Vagina (tissue), 2 donors: ENCODE data around the gene SMARCA2. TPM values are rescaled to one million over a fixed set of nuclear protein-coding genes. Genes with fewer than 3 reads are reported as not detected.

Experiments used
- DNase-seq, 2 donors: peaks; one replicate each; pipeline ENCODE4 v3.0.0-alpha.2; 2017; ENCODE audit errors: extremely low spot score in 2 of 2
- H3K27ac ChIP-seq: fragments of 200-600 bp; sonication (generic); one replicate; pipeline ENCODE4 v1.5.1; 2019
- H3K27me3 ChIP-seq: fragments of 200-600 bp; sonication (generic); one replicate; pipeline ENCODE4 v1.5.1; 2019
- H3K36me3 ChIP-seq, 2 donors: fragments of 200-600 bp; sonication (generic); one replicate each; pipeline ENCODE4 v1.5.1; 2017 to 2019
- H3K4me1 ChIP-seq: fragments of 200-600 bp; sonication (generic); one replicate; pipeline ENCODE4 v1.5.1; 2019
- H3K4me3 ChIP-seq, 2 donors: fragments of 200-600 bp; sonication (generic); 1 replicate in 1 of 2; 2 replicates in 1 of 2; pipeline ENCODE4 v1.5.1; 2016 to 2019
- H3K9me3 ChIP-seq: fragments of 200-600 bp; sonication (generic); one replicate; pipeline ENCODE4 v1.5.1; 2019
- POLR2A ChIP-seq, 2 donors: fragments of 450-650 bp; IDR thresholded peaks; one replicate each; pipeline ENCODE4 v1.6.1; 2017; ENCODE audit warnings: antibody characterized with exemption in 2 of 2, mild to moderate bottlenecking in 2 of 2, moderate library complexity in 2 of 2
- POLR2AphosphoS5 ChIP-seq, 2 donors: sonication (generic); formaldehyde crosslinking; IDR thresholded peaks; one replicate each; pipeline ENCODE4 v1.9.0; 2017; ENCODE audit warnings: antibody characterized with exemption in 2 of 2, mild to moderate bottlenecking in 2 of 2, low read depth in 1 of 2; ENCODE audit not compliant: insufficient read depth in 1 of 2
- intact Hi-C: fragments of 100-400 bp; cut with DNase I; formaldehyde crosslinking; loops from one replicate; pipeline ENCODE4 v1.15.1; 2023
- total RNA-seq: library from RNA; depleted of rRNA; stranded (reverse); fragments of >200 nt; gene quantifications from one replicate; pipeline ENCODE4 v1.2.3, GENCODE V29; 2016
- TF ChIP-seq, protein P1 (sequence below), 3 experiments: fragments of 450-650 bp in 2 of 3; fragments of 200-600 bp in 1 of 3; sonication (generic) in 1 of 3; IDR thresholded peaks; one replicate each; pipeline ENCODE4 v1.5.1; 2017 to 2019; ENCODE audit warnings: antibody characterized with exemption in 3 of 3, mild to moderate bottlenecking in 2 of 3, moderate library complexity in 2 of 3

The SMARCA2 gene
- total RNA-seq, 1 donor from 2014 or later = 98.0 TPM

DNA sequence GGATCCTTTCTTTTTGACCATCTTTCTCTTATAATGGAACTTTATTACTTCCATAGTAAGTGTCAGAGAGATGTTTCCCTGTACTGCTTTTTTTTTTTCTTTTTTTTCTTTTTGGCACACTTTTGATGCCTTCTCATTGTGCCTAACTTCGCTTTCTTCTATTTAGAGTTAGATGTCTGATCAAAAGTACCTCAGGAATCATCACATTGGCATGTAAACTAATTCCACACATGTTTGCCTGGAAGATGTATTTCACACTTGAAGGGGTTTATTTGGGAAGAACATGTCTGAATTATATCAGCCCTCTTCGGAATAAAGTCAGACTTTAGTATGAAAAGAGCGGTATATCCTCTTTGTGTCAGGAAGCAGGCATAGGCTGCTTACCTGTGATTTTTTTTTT is 35.1 kb downstream of the SMARCA2 start:
- no peak overlapping the region for H3K4me3 ChIP-seq
- no peak overlapping the region for H3K27ac ChIP-seq
- no peaks in the 10 kb centered on the region for H3K9me3 ChIP-seq
- H3K27me3 ChIP-seq = no peaks in the 10 kb centered on the region
- no peaks in the 10 kb centered on the region for H3K4me1 ChIP-seq
- peaks cover 0 to 12% of the 10 kb centered on the region in 2 donors for H3K36me3 ChIP-seq
- intact Hi-C loops = no loop called here
- no peak for DNase-seq
- no peak for TF ChIP-seq POLR2AphosphoS5 (IDR thresholded peaks at IDR 0.05; ENCODE audit: insufficient read depth in 1 of 2, low read depth in 1 of 2)
- TF ChIP-seq POLR2A (IDR thresholded peaks at IDR 0.05) = no peak
- TF ChIP-seq, protein P1, sequence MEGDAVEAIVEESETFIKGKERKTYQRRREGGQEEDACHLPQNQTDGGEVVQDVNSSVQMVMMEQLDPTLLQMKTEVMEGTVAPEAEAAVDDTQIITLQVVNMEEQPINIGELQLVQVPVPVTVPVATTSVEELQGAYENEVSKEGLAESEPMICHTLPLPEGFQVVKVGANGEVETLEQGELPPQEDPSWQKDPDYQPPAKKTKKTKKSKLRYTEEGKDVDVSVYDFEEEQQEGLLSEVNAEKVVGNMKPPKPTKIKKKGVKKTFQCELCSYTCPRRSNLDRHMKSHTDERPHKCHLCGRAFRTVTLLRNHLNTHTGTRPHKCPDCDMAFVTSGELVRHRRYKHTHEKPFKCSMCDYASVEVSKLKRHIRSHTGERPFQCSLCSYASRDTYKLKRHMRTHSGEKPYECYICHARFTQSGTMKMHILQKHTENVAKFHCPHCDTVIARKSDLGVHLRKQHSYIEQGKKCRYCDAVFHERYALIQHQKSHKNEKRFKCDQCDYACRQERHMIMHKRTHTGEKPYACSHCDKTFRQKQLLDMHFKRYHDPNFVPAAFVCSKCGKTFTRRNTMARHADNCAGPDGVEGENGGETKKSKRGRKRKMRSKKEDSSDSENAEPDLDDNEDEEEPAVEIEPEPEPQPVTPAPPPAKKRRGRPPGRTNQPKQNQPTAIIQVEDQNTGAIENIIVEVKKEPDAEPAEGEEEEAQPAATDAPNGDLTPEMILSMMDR (IDR thresholded peaks at IDR 0.05) = no peak

DNA sequence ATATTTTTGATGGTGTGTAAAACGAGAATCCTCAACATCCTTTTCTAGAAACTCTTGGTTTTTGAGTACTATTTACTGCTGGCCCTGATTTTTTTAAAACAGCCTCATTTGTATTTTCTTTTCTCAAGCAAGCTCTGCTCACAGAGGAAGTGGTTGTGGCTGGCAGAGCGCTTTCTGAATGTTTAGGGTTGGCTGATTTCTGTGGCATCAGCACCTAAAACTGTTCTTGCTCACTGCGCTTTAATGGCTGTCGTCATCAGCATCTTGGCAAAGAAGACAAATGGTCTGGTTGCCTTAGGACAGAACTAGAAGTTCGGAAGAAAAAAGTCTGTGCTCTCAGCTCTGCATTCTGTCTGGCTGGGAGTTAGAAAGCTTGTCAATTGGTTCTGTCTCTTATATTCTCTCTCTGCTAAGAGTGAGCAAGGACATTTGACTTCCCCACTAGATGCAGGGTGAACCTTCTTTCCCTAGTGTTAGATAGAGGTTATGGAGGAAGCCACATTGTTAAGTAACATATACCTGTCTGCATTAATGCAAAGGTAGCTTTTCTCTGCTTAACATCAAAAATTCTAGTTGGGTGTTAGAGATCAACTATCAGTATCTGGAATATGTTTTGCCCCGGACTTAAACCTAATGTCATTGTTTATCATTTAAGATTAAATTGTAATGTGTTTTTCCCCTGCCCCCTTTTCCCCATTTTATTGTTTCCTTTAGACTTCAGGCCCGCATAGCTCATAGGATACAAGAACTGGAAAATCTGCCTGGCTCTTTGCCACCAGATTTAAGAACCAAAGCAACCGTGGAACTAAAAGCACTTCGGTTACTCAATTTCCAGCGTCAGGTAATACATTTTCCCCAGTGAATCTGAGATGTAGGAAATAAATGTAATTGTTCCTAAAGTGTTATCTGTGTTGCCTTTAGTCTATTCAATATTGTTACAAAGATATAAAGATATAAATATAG is 39.0 kb downstream of the SMARCA2 start:
- intact Hi-C loops = no loop called here

DNA sequence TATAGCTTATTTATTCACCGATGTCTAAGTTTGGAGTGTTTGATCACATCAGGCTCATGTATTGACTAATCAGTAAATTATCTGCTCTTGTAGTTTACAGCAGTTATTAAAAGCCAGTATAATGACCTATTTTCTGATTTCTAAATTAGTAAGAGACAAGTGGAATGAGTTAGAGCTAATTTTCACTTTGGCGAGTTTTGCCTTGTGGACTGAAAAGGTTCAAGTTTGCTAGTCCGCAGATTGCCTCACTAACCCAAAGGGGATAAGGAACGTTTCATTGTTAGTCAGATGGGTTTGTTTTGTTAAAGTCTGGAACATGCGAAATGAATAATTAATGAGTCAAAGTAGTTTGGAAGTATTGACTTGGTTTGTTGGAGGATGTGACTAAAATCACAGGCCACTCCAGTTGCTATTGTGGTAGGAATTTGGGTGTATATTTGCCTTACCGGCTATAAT is 40.1 kb downstream of the SMARCA2 start:
- Histone ChIP-seq H3K4me3 (no peak overlapping the region), H3K27ac (no peak overlapping the region), H3K36me3 (peaks cover 0 to 36% of the 10 kb centered on the region in 2 donors), H3K4me1 (no peaks in the 10 kb centered on the region), H3K9me3 (no peaks in the 10 kb centered on the region), H3K27me3 (no peaks in the 10 kb centered on the region)
- no peak for DNase-seq
- TF ChIP-seq, protein P1 (IDR thresholded peaks at IDR 0.05) = no peak
- TF ChIP-seq POLR2A (IDR thresholded peaks at IDR 0.05) = no peak
- TF ChIP-seq POLR2AphosphoS5 (IDR thresholded peaks at IDR 0.05; ENCODE audit: insufficient read depth in 1 of 2, low read depth in 1 of 2) = no peak
- intact Hi-C loops = no loop called here

More for the DNA sequence above, 39.0 kb downstream of the SMARCA2 start:
- TF ChIP-seq POLR2AphosphoS5 (IDR thresholded peaks at IDR 0.05; ENCODE audit: insufficient read depth in 1 of 2, low read depth in 1 of 2) (no peak), POLR2A (IDR thresholded peaks at IDR 0.05) (no peak)
- TF ChIP-seq, protein P1 (IDR thresholded peaks at IDR 0.05) = no peak
- Histone ChIP-seq H3K27me3 (no peaks in the 10 kb centered on the region), H3K9me3 (no peaks in the 10 kb centered on the region), H3K4me3 (no peak overlapping the region), H3K27ac (peak overlapping the region; percentile 37), H3K36me3 (peaks cover 0 to 32% of the 10 kb centered on the region in 2 donors), H3K4me1 (no peaks in the 10 kb centered on the region)
- no peak for DNase-seq

DNA sequence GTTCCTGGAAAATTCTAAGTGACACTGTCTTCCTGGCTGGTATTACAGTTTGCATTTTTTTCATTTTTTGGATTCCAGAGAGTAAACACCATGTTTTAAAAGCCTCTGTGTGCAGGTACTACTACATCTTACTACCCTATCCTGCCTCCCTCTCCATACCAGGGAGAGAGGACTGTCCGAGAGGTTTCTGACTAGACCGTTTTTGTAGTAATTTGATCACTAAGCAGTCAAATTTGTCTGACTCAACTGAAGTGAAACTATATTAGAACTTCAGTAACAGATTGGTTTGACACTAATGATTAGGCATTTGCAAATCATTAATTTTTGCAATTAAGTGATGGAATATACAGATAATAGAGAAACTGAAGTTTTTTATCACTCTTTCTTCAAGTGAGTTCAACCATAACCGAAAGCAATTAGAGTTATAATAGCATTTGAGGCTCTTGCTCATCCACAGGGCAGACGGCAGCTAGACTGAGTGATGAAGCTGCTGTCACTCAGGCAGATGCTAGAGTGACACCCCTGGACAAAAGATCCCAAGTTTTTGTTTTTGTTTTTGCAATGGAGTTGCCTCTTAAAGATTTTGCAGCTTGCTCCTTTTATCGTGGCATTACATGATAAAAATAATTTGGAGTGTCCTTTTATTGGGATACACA is 44.3 kb downstream of the SMARCA2 start:
- Histone ChIP-seq H3K27ac (no peak overlapping the region), H3K36me3 (peaks cover 0 to 60% of the 10 kb centered on the region in 2 donors), H3K9me3 (no peaks in the 10 kb centered on the region), H3K4me3 (no peak overlapping the region), H3K27me3 (no peaks in the 10 kb centered on the region), H3K4me1 (no peaks in the 10 kb centered on the region)
- TF ChIP-seq POLR2A (IDR thresholded peaks at IDR 0.05) = no peak
- TF ChIP-seq, protein P1 (IDR thresholded peaks at IDR 0.05) = no peak
- no peak for TF ChIP-seq POLR2AphosphoS5 (IDR thresholded peaks at IDR 0.05; ENCODE audit: insufficient read depth in 1 of 2, low read depth in 1 of 2)
- intact Hi-C loops = no loop called here
- DNase-seq = no peak
